BLaER1 treated with 17β-estradiol and CSF1 and Interleukin-3, amounts not matched to agents 10 nM and 100 nM (cell line): Measurements from ENCODE around the gene MCTP2.
"Not testable (repeated sequence)": the region's sequence is repeated elsewhere in the genome, so short reads cannot be mapped to it uniquely, and the experiment has no call there.

Source experiments
- H3K27ac ChIP-seq, 11 experiments: shearing (Covaris generic); formaldehyde crosslinking; 2 replicates each; pipeline ENCODE4 v1.8.1; 2022
- H3K27me3 ChIP-seq, 11 experiments: shearing (Covaris generic); formaldehyde crosslinking; 2 replicates each; pipeline ENCODE4 v1.8.1; 2022
- H3K36me3 ChIP-seq, 11 experiments: shearing (Covaris generic); formaldehyde crosslinking; 2 replicates each; pipeline ENCODE4 v1.8.1; 2022
- H3K4me1 ChIP-seq, 10 experiments: shearing (Covaris generic); formaldehyde crosslinking; 2 replicates each; pipeline ENCODE4 v1.8.1; 2022
- H3K4me2 ChIP-seq, 11 experiments: shearing (Covaris generic); formaldehyde crosslinking; 2 replicates each; pipeline ENCODE4 v1.8.1; 2022
- H3K4me3 ChIP-seq, 10 experiments: shearing (Covaris generic); formaldehyde crosslinking; 2 replicates each; pipeline ENCODE4 v1.8.1; 2022
- H3K9ac ChIP-seq, 11 experiments: shearing (Covaris generic); formaldehyde crosslinking; 2 replicates each; pipeline ENCODE4 v1.8.1; 2022
- H3K9me3 ChIP-seq, 11 experiments: shearing (Covaris generic); formaldehyde crosslinking; replicated peaks in 1 of 11; 2 replicates each; pipeline ENCODE4 v1.8.1; 2022
- H4K20me1 ChIP-seq, 11 experiments: shearing (Covaris generic); formaldehyde crosslinking; 2 replicates each; pipeline ENCODE4 v1.8.1; 2022
- Cebpa-rat ChIP-seq, 11 experiments: shearing (Covaris generic); IDR thresholded peaks; 2 replicates each; pipeline ENCODE4 v1.8.1; 2022

Gene MCTP2

GRCh38 chr15:94238539-94239118, 7.3 kb downstream of the MCTP2 start:
- H3K27ac ChIP-seq = peak overlapping the region in 4 of 11 experiments; percentile 11 to 79 (median 46); a peak in 6 of 22 replicates
- H3K4me2 ChIP-seq = peak overlapping the region in 9 of 11 experiments; percentile 2 to 64 (median 48); a peak in 16 of 22 replicates
- H3K4me3 ChIP-seq = no peak overlapping the region

GRCh38 chr15:94239474-94239873, 8.1 kb downstream of the MCTP2 start:
- Histone ChIP-seq H3K4me2 (peak overlapping the region in 7 of 11 experiments; percentile 2 to 64 (median 49); a peak in 12 of 22 replicates), H3K4me1 (peaks cover 17 to 44% (median 30%) of the 10 kb centered on the region in 10 experiments), H3K36me3 (no peaks in the 10 kb centered on the region), H3K27me3 (peaks cover 0 to 57% (median 0%) of the 10 kb centered on the region in 11 experiments; a peak in 5 of 22 replicates), H3K27ac (peak overlapping the region in 4 of 11 experiments; percentile 11 to 79 (median 40); a peak in 6 of 22 replicates), H3K4me3 (no peak overlapping the region), H4K20me1 (peaks cover 0 to 8% (median 0%) of the 10 kb centered on the region in 11 experiments; a peak in 2 of 22 replicates), H3K9ac (peak overlapping the region in 1 of 11 experiments; percentile 30; a peak in 1 of 22 replicates), H3K9me3 (no peaks in the 10 kb centered on the region)
- no peak for TF ChIP-seq Cebpa-rat (IDR thresholded peaks at IDR 0.05)

More at GRCh38 chr15:94238539-94239118, 7.3 kb downstream of the MCTP2 start:
- H3K36me3 ChIP-seq = no peaks in the 10 kb centered on the region
- H3K9ac ChIP-seq = peak overlapping the region in 1 of 11 experiments; percentile 30; a peak in 1 of 22 replicates
- H3K27me3 ChIP-seq = peaks cover 0 to 66% (median 0%) of the 10 kb centered on the region in 11 experiments; a peak in 5 of 22 replicates
- H3K9me3 ChIP-seq = no peaks in the 10 kb centered on the region
- TF ChIP-seq Cebpa-rat (IDR thresholded peaks at IDR 0.05) = no peak
- H3K4me1 ChIP-seq = peaks cover 25 to 52% (median 38%) of the 10 kb centered on the region in 10 experiments
- H4K20me1 ChIP-seq = peaks cover 0 to 11% (median 0%) of the 10 kb centered on the region in 11 experiments; a peak in 2 of 22 replicates

- H3K36me3 ChIP-seq = no peaks in the 10 kb centered on the region
- no peak overlapping the region for H3K9ac ChIP-seq
- no peak overlapping the region for H3K27ac ChIP-seq
- H3K4me1 ChIP-seq = peaks cover 10 to 35% (median 23%) of the 10 kb centered on the region in 10 experiments; a peak in 18 of 20 replicates
- no peak for TF ChIP-seq Cebpa-rat (IDR thresholded peaks at IDR 0.05)
- no peaks in the 10 kb centered on the region for H3K9me3 ChIP-seq
- H3K27me3 ChIP-seq = peaks cover 0 to 50% (median 0%) of the 10 kb centered on the region in 11 experiments; a peak in 4 of 22 replicates
- peaks cover 0 to 4% (median 0%) of the 10 kb centered on the region in 11 experiments; a peak in 1 of 22 replicates for H4K20me1 ChIP-seq
- no peak overlapping the region for H3K4me3 ChIP-seq
- no peak overlapping the region for H3K4me2 ChIP-seq
Measured at GRCh38 chr15:94240480-94240879, 9.1 kb downstream of the MCTP2 start.

DNA sequence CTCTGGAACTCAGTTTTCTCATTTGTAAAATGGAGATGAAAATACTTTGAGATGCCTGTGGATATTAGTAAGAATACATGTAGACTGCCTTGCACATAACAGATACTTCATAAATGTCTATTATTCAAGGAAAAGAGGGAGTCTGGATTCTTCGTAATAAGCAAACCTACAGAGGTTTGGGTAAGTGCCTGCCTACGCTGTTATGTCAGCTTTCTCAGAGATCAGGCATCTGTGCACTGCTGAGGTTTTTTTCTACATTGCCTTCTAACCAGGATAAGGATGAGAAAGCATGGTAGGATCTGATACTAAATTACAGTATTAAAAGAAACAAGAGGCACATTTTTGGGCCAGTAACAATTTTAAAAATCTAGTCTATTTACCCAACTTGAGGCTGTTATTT, 10.9 kb downstream of the MCTP2 start:
- TF ChIP-seq Cebpa-rat (IDR thresholded peaks at IDR 0.05) = no peak
- Histone ChIP-seq H3K27ac (no peak overlapping the region), H3K9me3 (no peaks in the 10 kb centered on the region), H3K36me3 (no peaks in the 10 kb centered on the region), H3K9ac (no peak overlapping the region), H3K4me2 (no peak overlapping the region), H3K27me3 (peaks cover 0 to 35% (median 0%) of the 10 kb centered on the region in 11 experiments; a peak in 4 of 22 replicates), H3K4me3 (no peak overlapping the region), H3K4me1 (peaks cover 4 to 33% (median 23%) of the 10 kb centered on the region in 10 experiments; a peak in 16 of 20 replicates), H4K20me1 (peaks cover 0 to 4% (median 0%) of the 10 kb centered on the region in 11 experiments; a peak in 1 of 22 replicates)

GRCh38 chr15:94243003-94243402, 11.6 kb downstream of the MCTP2 start:
- not testable (repeated sequence) for H4K20me1 ChIP-seq, H3K36me3 ChIP-seq, H3K9me3 ChIP-seq, H3K4me2 ChIP-seq, H3K9ac ChIP-seq, H3K4me3 ChIP-seq, H3K27ac ChIP-seq
- H3K4me1 ChIP-seq = peaks cover 4 to 25% (median 19%) of the 10 kb centered on the region in 10 experiments; a peak in 16 of 20 replicates
- peaks cover 0 to 31% (median 0%) of the 10 kb centered on the region in 11 experiments; a peak in 4 of 22 replicates for H3K27me3 ChIP-seq

DNA sequence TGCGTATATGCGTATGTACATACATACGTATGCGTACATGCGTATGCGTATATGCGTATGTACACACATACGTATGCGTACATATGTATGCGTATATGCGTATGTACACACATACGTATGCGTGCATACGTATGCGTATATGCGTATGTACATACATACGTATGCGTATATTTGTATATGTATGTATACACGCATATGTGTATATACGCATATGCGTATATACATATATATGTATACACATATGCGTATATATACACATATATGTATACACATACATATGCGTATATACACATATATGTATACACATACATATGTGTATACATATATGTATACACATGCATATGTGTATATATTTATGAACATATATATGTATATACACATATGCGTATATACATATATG, 12.1 kb downstream of the MCTP2 start:
- H3K27me3 ChIP-seq = peaks cover 0 to 34% (median 0%) of the 10 kb centered on the region in 11 experiments; a peak in 4 of 22 replicates
- H3K9ac ChIP-seq = no peak overlapping the region
- H3K9me3 ChIP-seq = no peaks in the 10 kb centered on the region
- peaks cover 4 to 21% (median 15%) of the 10 kb centered on the region in 10 experiments; a peak in 16 of 20 replicates for H3K4me1 ChIP-seq
- H3K4me3 ChIP-seq = no peak overlapping the region
- no peak overlapping the region for H3K27ac ChIP-seq
- no peak overlapping the region for H3K4me2 ChIP-seq
- no peaks in the 10 kb centered on the region for H3K36me3 ChIP-seq
- peaks cover 0 to 4% (median 0%) of the 10 kb centered on the region in 11 experiments; a peak in 1 of 22 replicates for H4K20me1 ChIP-seq
- TF ChIP-seq Cebpa-rat (IDR thresholded peaks at IDR 0.05) = no peak

DNA sequence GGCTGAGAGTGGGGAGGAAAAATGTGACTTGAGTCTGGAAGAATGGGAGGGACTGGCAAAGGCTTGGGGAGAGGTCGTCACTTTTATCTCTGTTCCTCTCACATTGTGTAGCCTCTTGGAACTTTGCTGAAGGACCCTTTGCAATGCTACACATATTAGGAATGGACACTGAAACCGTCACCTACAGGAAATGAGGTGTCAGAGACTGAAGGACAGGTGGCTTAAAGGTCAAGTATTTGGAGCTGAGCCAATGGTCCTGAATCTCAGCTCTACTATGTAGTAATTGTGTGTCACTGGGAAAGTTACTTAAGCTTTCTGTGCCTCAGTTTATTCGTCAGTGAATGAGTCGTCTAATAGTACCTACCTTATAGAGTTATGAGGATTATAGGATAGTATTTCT, 14.7 kb downstream of the MCTP2 start:
- Histone ChIP-seq H3K36me3 (no peaks in the 10 kb centered on the region), H3K4me2 (no peak overlapping the region), H3K9me3 (peaks cover 0 to 4% (median 0%) of the 10 kb centered on the region in 11 experiments; a peak in 1 of 22 replicates), H3K27ac (no peak overlapping the region), H4K20me1 (no peaks in the 10 kb centered on the region), H3K9ac (no peak overlapping the region), H3K27me3 (peaks cover 0 to 24% (median 0%) of the 10 kb centered on the region in 11 experiments; a peak in 4 of 22 replicates), H3K4me1 (no peaks in the 10 kb centered on the region), H3K4me3 (no peak overlapping the region)
- TF ChIP-seq Cebpa-rat (IDR thresholded peaks at IDR 0.05) = no peak

GRCh38 chr15:94247789-94248638, 16.7 kb downstream of the MCTP2 start:
- H3K27me3 ChIP-seq = peaks cover 0 to 22% (median 0%) of the 10 kb centered on the region in 11 experiments; a peak in 3 of 22 replicates
- TF ChIP-seq Cebpa-rat (IDR thresholded peaks at IDR 0.05) = no peak
- no peak overlapping the region for H3K4me2 ChIP-seq
- peaks cover 0 to 16% (median 10%) of the 10 kb centered on the region in 11 experiments; a peak in 11 of 22 replicates for H3K9me3 ChIP-seq
- H3K4me3 ChIP-seq = no peak overlapping the region
- no peak overlapping the region for H3K9ac ChIP-seq
- 0 out of 22 replicates have a peak, but pooled peaks cover 0 to 3% (median 0%) of the 10 kb centered on the region in 11 experiments for H3K36me3 ChIP-seq
- peaks cover 2 to 3% (median 3%) of the 10 kb centered on the region in 10 experiments; a peak in 13 of 20 replicates for H3K4me1 ChIP-seq
- H3K27ac ChIP-seq = no peak overlapping the region
- H4K20me1 ChIP-seq = no peaks in the 10 kb centered on the region
